Measurements from ENCODE around the gene ANTKMT. TPM values are rescaled to one million over a fixed set of nuclear protein-coding genes. Genes with fewer than 3 reads are reported as not detected.

Gene ANTKMT
- total and polyA plus RNA-seq, 2 donors from 2014 or later, result 44.1 to 70.4 TPM

- intact Hi-C loops (cut with DNase I), result no loop called here
- TF ChIP-seq, protein P1, sequence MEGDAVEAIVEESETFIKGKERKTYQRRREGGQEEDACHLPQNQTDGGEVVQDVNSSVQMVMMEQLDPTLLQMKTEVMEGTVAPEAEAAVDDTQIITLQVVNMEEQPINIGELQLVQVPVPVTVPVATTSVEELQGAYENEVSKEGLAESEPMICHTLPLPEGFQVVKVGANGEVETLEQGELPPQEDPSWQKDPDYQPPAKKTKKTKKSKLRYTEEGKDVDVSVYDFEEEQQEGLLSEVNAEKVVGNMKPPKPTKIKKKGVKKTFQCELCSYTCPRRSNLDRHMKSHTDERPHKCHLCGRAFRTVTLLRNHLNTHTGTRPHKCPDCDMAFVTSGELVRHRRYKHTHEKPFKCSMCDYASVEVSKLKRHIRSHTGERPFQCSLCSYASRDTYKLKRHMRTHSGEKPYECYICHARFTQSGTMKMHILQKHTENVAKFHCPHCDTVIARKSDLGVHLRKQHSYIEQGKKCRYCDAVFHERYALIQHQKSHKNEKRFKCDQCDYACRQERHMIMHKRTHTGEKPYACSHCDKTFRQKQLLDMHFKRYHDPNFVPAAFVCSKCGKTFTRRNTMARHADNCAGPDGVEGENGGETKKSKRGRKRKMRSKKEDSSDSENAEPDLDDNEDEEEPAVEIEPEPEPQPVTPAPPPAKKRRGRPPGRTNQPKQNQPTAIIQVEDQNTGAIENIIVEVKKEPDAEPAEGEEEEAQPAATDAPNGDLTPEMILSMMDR (IDR thresholded peaks at IDR 0.05; ENCODE audit: borderline replicate concordance, extremely low read depth, insufficient read depth), result no peak
- H3K9me3 ChIP-seq (ENCODE audit: control insufficient read depth in 2 of 3, insufficient read depth in 1 of 3, low read length in 3 of 3), result no peaks in the 10 kb centered on the region
- no peak overlapping the region for H3K9ac ChIP-seq (ENCODE audit: low read length in 3 of 3)
- FAIRE-seq, result no peak
- H3K4me3 ChIP-seq (ENCODE audit: low read length in 3 of 3), result no peak overlapping the region
- DNase-seq, result no peak
- no peak overlapping the region for H3K27ac ChIP-seq (ENCODE audit: low read depth in 2 of 2, low read length in 2 of 2)
- no peaks in the 10 kb centered on the region for H3K27me3 ChIP-seq (ENCODE audit: control insufficient read depth, insufficient read depth, low read length)
- no peaks in the 10 kb centered on the region for H3K36me3 ChIP-seq (ENCODE audit: control insufficient read depth in 2 of 3, insufficient read depth in 3 of 3, low read length in 3 of 3)
- no peaks in the 10 kb centered on the region for H3K4me1 ChIP-seq (ENCODE audit: control insufficient read depth in 2 of 3, insufficient read depth in 2 of 3, low read depth in 1 of 3, low read length in 3 of 3)
Measured at GRCh38 chr16:767743-768235, 46.8 kb downstream of the ANTKMT start.

GRCh38 chr16:768428-768827 is 47.5 kb downstream of the ANTKMT start:
- no peak for FAIRE-seq
- peak in 1 of 5 donors; percentile 58 for DNase-seq

GRCh38 chr16:769184-769784 is 48.3 kb downstream of the ANTKMT start:
- intact Hi-C loops (cut with DNase I), result no loop called here
- H3K4me1 ChIP-seq (ENCODE audit: control insufficient read depth in 2 of 3, insufficient read depth in 2 of 3, low read depth in 1 of 3, low read length in 3 of 3), result no peaks in the 10 kb centered on the region
- no peaks in the 10 kb centered on the region for H3K36me3 ChIP-seq (ENCODE audit: control insufficient read depth in 2 of 3, insufficient read depth in 3 of 3, low read length in 3 of 3)
- FAIRE-seq, result no peak
- H3K27me3 ChIP-seq (ENCODE audit: control insufficient read depth, insufficient read depth, low read length), result no peaks in the 10 kb centered on the region
- no peaks in the 10 kb centered on the region for H3K9me3 ChIP-seq (ENCODE audit: control insufficient read depth in 2 of 3, insufficient read depth in 1 of 3, low read length in 3 of 3)
- H3K27ac ChIP-seq (ENCODE audit: low read depth in 2 of 2, low read length in 2 of 2), result no peak overlapping the region
- TF ChIP-seq, protein P1 (IDR thresholded peaks at IDR 0.05; ENCODE audit: borderline replicate concordance, extremely low read depth, insufficient read depth), result no peak
- DNase-seq, result peak in 2 of 5 donors; percentile 43 to 56
- no peak overlapping the region for H3K4me3 ChIP-seq (ENCODE audit: low read length in 3 of 3)
- no peak overlapping the region for H3K9ac ChIP-seq (ENCODE audit: low read length in 3 of 3)

More at GRCh38 chr16:768428-768827, 47.5 kb downstream of the ANTKMT start:
- no peak overlapping the region for H3K4me3 ChIP-seq (ENCODE audit: low read length in 3 of 3)
- no peaks in the 10 kb centered on the region for H3K36me3 ChIP-seq (ENCODE audit: control insufficient read depth in 2 of 3, insufficient read depth in 3 of 3, low read length in 3 of 3)
- no peaks in the 10 kb centered on the region for H3K9me3 ChIP-seq (ENCODE audit: control insufficient read depth in 2 of 3, insufficient read depth in 1 of 3, low read length in 3 of 3)
- H3K27me3 ChIP-seq (ENCODE audit: control insufficient read depth, insufficient read depth, low read length), result no peaks in the 10 kb centered on the region
- TF ChIP-seq, protein P1 (IDR thresholded peaks at IDR 0.05; ENCODE audit: borderline replicate concordance, extremely low read depth, insufficient read depth), result no peak
- no peak overlapping the region for H3K9ac ChIP-seq (ENCODE audit: low read length in 3 of 3)
- intact Hi-C loops (cut with DNase I), result no loop called here
- no peaks in the 10 kb centered on the region for H3K4me1 ChIP-seq (ENCODE audit: control insufficient read depth in 2 of 3, insufficient read depth in 2 of 3, low read depth in 1 of 3, low read length in 3 of 3)
- H3K27ac ChIP-seq (ENCODE audit: low read depth in 2 of 2, low read length in 2 of 2), result no peak overlapping the region

Measured in kidney (tissue), 14 donors.